ENCODE data around the gene IMMP2L.
"Not testable (repeated sequence)": the region's sequence is repeated elsewhere in the genome, so short reads cannot be mapped to it uniquely, and the experiment has no call there.

IMMP2L gene

GRCh38 chr7:111092406-111093236 is 469.7 kb downstream of the IMMP2L start:
- no peak for DNase-seq

- no peak for DNase-seq
These were observed 470.5 kb downstream of the IMMP2L start for GRCh38 chr7:111091593-111092358.

GRCh38 chr7:111090846-111091245 is 471.4 kb downstream of the IMMP2L start, which contains the start of gene LRRN3:
Gene LRRN3 (plus strand): TSS chr7:111091127. CDS start chr7:111122773, 31,646 bp downstream.
- peak; percentile 65 for DNase-seq

GRCh38 chr7:111089822-111090426 is 472.4 kb downstream of the IMMP2L start:
- DNase-seq = no peak

- DNase-seq = no peak
These were observed 474.0 kb downstream of the IMMP2L start for GRCh38 chr7:111088328-111088727.

- no peak for DNase-seq
These were observed 475.8 kb downstream of the IMMP2L start for GRCh38 chr7:111086532-111086931.

- DNase-seq = no peak
These were observed 476.9 kb downstream of the IMMP2L start for GRCh38 chr7:111085356-111085755.

GRCh38 chr7:111083413-111083812 is 478.9 kb downstream of the IMMP2L start:
- peak; percentile 58 for DNase-seq

GRCh38 chr7:111082351-111082750 is 479.9 kb downstream of the IMMP2L start:
- DNase-seq = no peak

GRCh38 chr7:111081546-111082267 is 480.6 kb downstream of the IMMP2L start:
- DNase-seq = no peak

GRCh38 chr7:111080495-111081105 is 481.7 kb downstream of the IMMP2L start:
- DNase-seq = no peak

- no peak for DNase-seq
These were observed 485.3 kb downstream of the IMMP2L start for GRCh38 chr7:111077001-111077400.

GRCh38 chr7:111076205-111076604 is 486.1 kb downstream of the IMMP2L start:
- peak; percentile 53 for DNase-seq

GRCh38 chr7:111075498-111075897 is 486.8 kb downstream of the IMMP2L start:
- DNase-seq = no peak

GRCh38 chr7:111074748-111075146 is 487.5 kb downstream of the IMMP2L start:
- DNase-seq = no peak

- no peak for DNase-seq
These were observed 488.1 kb downstream of the IMMP2L start for GRCh38 chr7:111074071-111074747.

GRCh38 chr7:111072658-111073057 is 489.6 kb downstream of the IMMP2L start:
- DNase-seq = not testable (repeated sequence)

- no peak for DNase-seq
These were observed 490.7 kb downstream of the IMMP2L start for GRCh38 chr7:111071556-111071955.

GRCh38 chr7:111068618-111069017 is 493.7 kb downstream of the IMMP2L start:
- DNase-seq = no peak

GRCh38 chr7:111067682-111068081 is 494.6 kb downstream of the IMMP2L start:
- DNase-seq = no peak

- DNase-seq = no peak
These were observed 495.0 kb downstream of the IMMP2L start for GRCh38 chr7:111067251-111067650.

- no peak for DNase-seq
These were observed 499.1 kb downstream of the IMMP2L start for GRCh38 chr7:111063166-111063565.
